Activated CD8-positive, alpha-beta T cell treated with anti-CD3 and anti-CD28 coated beads for 36 hours (primary cell): Measurements from ENCODE around the gene TCF23. TPM values are rescaled to one million over a fixed set of nuclear protein-coding genes. Genes with fewer than 3 reads are reported as not detected.

Experiments used
- ATAC-seq: fragments of 200-7000 bp; cut with Tn5 transposase; one replicate; pipeline ENCODE4 v1.10.0; 2021; ENCODE audit warnings: mild to moderate bottlenecking, moderate library complexity
- CTCF ChIA-PET: fragments of 350-600 bp; sonication (Branson Sonifier 250); formaldehyde crosslinking; loops from one replicate; lab custom pipeline; 2021; ENCODE audit warnings: antibody characterized with exemption; lab: Charles Lee
- POLR2A ChIA-PET: fragments of 350-600 bp; sonication (Branson Sonifier 250); formaldehyde crosslinking; loops from one replicate; lab custom pipeline; 2021; ENCODE audit warnings: antibody characterized with exemption; lab: Charles Lee
- DNase-seq: peaks from one replicate; pipeline ENCODE4 v3.0.0-alpha.2; 2020
- H3K27ac Mint-ChIP-seq: one replicate; pipeline ENCODE4 v1.8.0; 2021; ENCODE audit warnings: mild to moderate bottlenecking, mixed read lengths
- H3K27me3 Mint-ChIP-seq: one replicate; pipeline ENCODE4 v1.8.0; 2021; ENCODE audit warnings: mixed read lengths
- H3K36me3 Mint-ChIP-seq: one replicate; pipeline ENCODE4 v1.8.0; 2021; ENCODE audit warnings: low read depth, mixed read lengths
- H3K4me1 Mint-ChIP-seq: one replicate; pipeline ENCODE4 v1.8.0; 2021; ENCODE audit warnings: low read depth, mixed read lengths
- H3K4me3 Mint-ChIP-seq: one replicate; pipeline ENCODE4 v1.8.0; 2021; ENCODE audit warnings: mild to moderate bottlenecking, moderate library complexity, mixed read lengths
- H3K9me3 Mint-ChIP-seq: one replicate; pipeline ENCODE4 v1.8.0; 2021; ENCODE audit warnings: mixed read lengths
- intact Hi-C: fragments of 100-400 bp; cut with micrococcal nuclease; formaldehyde crosslinking; loops from one replicate; pipeline ENCODE4 v1.10.0; 2022
- total RNA-seq, 2 experiments: library from RNA; stranded (reverse); gene quantifications; one replicate each; pipeline ENCODE4 v1.2.3, GENCODE V29; 2021
- TF ChIP-seq, protein P1 (sequence below): fragments of 200-600 bp; IDR thresholded peaks from one replicate; pipeline ENCODE4 v1.8.0; 2022; ENCODE audit warnings: antibody characterized with exemption, mild to moderate bottlenecking

Gene TCF23
- total RNA-seq, 2 experiments from 2014 or later: not detected

DNA sequence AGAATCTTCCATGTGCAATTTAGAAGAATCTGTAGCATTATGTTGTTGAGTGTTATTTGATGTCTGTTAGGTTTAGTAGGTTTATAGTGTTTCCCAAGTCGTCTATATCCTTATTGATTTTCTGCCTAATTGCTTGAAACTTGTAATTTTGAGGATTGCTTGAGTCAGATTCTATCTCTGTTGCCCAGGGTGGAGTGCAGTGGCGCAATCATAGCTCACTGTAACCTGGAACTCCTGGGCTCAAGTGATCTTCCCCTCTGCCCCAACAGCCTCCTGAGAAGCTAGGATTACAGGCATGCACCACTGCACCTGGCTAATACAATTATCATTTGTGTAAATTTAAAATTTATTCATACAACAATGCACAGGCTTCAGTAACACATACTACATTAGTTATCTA, 3.1 kb upstream of the TCF23 start:
- H3K27ac Mint-ChIP-seq: no peak overlapping the region
- TF ChIP-seq, protein P1, sequence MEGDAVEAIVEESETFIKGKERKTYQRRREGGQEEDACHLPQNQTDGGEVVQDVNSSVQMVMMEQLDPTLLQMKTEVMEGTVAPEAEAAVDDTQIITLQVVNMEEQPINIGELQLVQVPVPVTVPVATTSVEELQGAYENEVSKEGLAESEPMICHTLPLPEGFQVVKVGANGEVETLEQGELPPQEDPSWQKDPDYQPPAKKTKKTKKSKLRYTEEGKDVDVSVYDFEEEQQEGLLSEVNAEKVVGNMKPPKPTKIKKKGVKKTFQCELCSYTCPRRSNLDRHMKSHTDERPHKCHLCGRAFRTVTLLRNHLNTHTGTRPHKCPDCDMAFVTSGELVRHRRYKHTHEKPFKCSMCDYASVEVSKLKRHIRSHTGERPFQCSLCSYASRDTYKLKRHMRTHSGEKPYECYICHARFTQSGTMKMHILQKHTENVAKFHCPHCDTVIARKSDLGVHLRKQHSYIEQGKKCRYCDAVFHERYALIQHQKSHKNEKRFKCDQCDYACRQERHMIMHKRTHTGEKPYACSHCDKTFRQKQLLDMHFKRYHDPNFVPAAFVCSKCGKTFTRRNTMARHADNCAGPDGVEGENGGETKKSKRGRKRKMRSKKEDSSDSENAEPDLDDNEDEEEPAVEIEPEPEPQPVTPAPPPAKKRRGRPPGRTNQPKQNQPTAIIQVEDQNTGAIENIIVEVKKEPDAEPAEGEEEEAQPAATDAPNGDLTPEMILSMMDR: no peak
- intact Hi-C loops: no loop called here
- ChIA-PET POLR2A (interaction anchor here (0.8 kb wide), 1 partner anchor 85 kb away, joined by 3 read pairs; no protein-coding TSS in a partner anchor), CTCF (no interaction called here)
- H3K36me3 Mint-ChIP-seq: no peaks in the 10 kb centered on the region
- H3K27me3 Mint-ChIP-seq: peaks cover 7% of the 10 kb centered on the region
- DNase-seq: no peak
- peaks cover 5% of the 10 kb centered on the region for H3K9me3 Mint-ChIP-seq
- no peaks in the 10 kb centered on the region for H3K4me1 Mint-ChIP-seq
- ATAC-seq: no peak
- H3K4me3 Mint-ChIP-seq: no peak overlapping the region

DNA sequence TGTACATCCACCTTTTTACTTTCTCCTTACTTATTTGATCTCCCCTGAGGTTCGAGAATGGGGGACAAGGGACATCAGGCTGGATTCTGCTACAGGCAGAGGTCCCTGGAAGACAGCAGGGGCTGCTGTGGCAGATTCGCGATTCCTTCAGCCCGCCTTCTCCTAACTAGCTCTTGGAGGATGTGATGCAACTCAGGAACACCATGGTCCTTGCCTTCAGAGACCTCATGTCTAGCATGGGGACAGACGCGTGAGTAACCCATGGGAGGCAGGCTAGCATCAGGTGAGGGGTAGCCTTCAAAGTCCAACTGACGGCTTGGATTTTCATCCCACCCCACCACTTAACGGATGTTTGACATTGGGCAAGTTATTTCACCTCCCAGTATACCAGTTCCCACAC, 869 bp upstream of the TCF23 start:
- no peak for DNase-seq
- intact Hi-C loops: no loop called here
- Mint-ChIP-seq H3K36me3 (no peaks in the 10 kb centered on the region), H3K27ac (no peak overlapping the region), H3K27me3 (peaks cover 3% of the 10 kb centered on the region), H3K4me3 (no peak overlapping the region), H3K4me1 (no peaks in the 10 kb centered on the region), H3K9me3 (peaks cover 5% of the 10 kb centered on the region)
- POLR2A ChIA-PET: interaction anchor here (1.4 kb wide), 1 partner anchor 14 kb away, joined by 3 read pairs; the partner anchor contains the start of gene PREB
- CTCF ChIA-PET: interaction anchor here (1.3 kb wide), 1 partner anchor 14 kb away, joined by 3 read pairs; the partner anchor contains the start of gene PREB
- no peak for ATAC-seq
- TF ChIP-seq, protein P1: no peak

DNA sequence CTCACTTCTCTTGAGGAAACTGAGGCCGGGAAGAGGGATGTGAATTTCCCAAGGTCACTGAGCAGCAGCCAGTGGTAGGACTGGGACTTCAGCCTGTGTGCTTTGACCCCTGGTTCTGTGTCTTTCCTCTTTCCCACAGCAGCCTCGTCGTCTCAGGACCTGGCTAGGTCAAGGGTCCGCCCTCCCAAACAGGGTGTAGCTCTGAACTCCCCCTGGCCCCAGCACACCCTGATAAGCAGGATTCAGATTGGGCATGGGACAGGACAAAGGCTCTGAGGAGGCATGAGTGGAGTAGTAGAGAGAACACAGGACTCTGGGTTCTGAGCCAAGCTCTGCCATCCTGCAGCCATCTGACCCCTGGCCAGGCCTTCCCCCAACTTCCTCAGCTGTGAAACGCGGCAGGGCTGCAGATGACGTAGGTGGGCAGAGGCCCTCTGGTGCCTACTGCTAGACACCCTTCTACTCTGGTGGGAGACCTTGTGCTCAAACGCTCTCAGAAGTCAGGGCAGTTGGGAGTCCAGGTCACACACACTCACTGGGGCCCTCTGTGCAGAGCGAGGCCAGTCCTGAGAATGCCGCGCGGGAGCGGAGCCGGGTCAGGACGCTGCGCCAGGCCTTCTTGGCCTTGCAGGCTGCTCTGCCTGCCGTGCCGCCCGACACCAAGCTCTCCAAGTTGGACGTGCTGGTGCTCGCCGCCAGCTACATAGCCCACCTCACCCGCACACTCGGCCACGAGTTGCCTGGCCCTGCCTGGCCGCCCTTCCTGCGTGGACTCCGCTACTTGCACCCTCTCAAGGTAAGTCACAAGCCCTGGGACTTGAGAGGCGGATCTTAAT, 984 bp downstream of the TCF23 start:
- intact Hi-C loops: no loop called here
- Mint-ChIP-seq H3K9me3 (no peaks in the 10 kb centered on the region), H3K4me3 (no peak overlapping the region), H3K4me1 (no peaks in the 10 kb centered on the region), H3K27me3 (no peaks in the 10 kb centered on the region), H3K36me3 (no peaks in the 10 kb centered on the region), H3K27ac (no peak overlapping the region)
- no peak for DNase-seq
- CTCF ChIA-PET: interaction anchor here (1.3 kb wide), 1 partner anchor 41 kb away, joined by 3 read pairs; no protein-coding TSS in a partner anchor
- ATAC-seq: no peak
- POLR2A ChIA-PET: interaction anchor here (1.2 kb wide), 1 partner anchor 63 kb away, joined by 3 read pairs; no protein-coding TSS in a partner anchor
- TF ChIP-seq, protein P1: no peak

DNA sequence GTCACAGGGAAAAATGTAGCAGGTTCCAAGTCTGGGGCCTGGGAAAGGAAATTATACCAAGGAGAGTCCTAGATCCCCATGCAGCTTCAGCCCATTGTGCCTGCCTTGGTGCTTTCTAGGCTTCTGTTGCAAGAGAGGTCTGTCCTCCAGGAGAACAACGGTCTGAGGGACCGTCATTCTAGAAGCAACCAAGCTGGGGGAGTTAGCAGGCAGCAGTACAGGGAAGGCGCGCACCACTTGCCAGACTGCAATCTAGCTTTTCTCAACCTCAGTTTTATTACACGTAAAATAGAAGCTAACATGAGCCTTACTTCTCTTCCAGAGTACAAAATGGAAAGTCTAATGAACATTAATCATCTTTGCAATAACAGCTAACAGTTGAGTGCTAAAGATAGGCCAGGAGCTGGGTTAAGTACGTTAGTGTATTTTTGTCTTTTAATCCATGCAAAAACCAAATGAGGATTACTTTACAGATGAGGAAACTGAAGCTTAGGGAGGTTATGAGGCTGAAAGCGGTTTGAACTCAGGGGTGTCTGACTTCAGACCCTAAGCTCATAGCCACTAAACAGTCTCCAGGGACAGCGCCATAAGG, 1.9 kb downstream of the TCF23 start:
- Mint-ChIP-seq H3K27me3 (no peaks in the 10 kb centered on the region), H3K9me3 (no peaks in the 10 kb centered on the region), H3K27ac (no peak overlapping the region), H3K36me3 (no peaks in the 10 kb centered on the region), H3K4me1 (no peaks in the 10 kb centered on the region), H3K4me3 (no peak overlapping the region)
- CTCF ChIA-PET: interaction anchor here (0.7 to 1.3 kb wide), 5 partner anchors 17 to 208 kb away, joined by 3 to 4 read pairs (median 3); no protein-coding TSS in a partner anchor
- POLR2A ChIA-PET: no interaction called here
- TF ChIP-seq, protein P1: no peak
- ATAC-seq: no peak
- DNase-seq: no peak
- intact Hi-C loops: no loop called here
